ENCODE measurements around the gene C19orf81. TPM values are rescaled to one million over a fixed set of nuclear protein-coding genes. Genes with fewer than 3 reads are reported as not detected.

The C19orf81 gene
- total and polyA plus RNA-seq, 7 donors: not detected

DNA sequence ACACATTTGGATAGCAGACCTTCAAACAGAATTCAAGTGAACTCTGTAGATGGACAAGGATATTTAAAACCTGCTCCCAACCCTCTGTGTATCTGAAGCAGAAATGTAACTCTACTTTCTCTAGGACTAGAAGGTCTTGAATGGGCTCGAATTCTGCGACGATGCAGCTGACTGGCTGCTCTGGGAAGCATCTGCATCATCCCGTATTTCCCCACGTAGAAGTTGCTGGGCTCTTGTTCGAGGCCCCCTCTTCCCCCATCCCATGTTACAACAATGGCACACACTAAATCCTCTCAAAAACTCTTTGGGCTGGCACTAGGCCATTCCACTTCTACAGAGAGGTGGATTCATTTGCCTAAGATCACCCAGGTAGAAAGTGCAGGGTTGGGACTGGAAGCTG, 15.0 kb downstream of the C19orf81 start:
- H3K4me1 ChIP-seq: peaks cover 0 to 28% (median 9%) of the 10 kb centered on the region in 4 donors
- WGBS, 2 donors: 83 to 89% methylated on average over 6 of the region's 6 CpGs
- intact Hi-C loops (cut with DNase I): no loop called here

DNA sequence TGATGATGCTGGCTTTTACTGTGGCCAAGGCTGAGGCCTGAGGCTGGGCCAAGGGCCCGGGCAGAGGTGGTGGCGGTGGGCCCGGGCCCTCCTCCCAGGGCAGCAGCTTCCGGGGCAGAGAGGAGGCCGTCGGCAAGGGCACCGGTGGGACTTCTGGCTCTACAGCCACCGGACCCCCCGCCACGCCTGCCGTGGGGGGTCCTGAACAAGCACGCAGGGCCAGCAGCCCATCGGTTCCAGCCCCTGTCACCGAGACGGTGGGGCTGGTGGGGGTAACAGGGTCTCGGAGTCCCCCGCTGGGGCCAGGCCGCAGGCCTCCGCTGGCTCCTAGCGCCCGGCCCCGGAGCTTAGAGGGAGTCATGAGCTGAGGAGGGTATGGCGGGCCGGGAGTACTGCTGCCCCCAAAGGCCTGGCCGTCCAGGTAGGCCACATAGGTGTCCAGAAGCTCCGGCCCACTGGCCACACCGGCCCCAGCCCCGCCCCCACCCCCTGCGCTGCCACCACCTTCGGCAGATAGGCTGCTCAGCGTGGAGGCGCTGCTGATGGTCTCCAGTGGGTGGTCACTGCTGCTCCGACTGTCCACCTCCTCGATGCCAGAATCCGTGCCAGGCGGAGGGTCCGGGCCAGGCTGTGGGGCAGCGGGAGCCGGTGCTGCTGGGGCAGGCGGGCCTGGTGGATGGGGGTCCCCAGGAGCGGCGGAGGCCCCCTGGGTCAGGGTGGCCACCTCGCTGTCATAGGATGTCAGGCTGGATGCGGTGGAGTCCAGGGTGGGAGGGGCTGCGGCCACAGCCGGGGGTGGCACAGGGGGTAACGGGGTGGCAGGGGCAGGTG, 17.3 kb downstream of the C19orf81 start:
- Histone ChIP-seq H3K27me3 (peaks cover 39 to 92% (median 56%) of the 10 kb centered on the region in 3 donors), H3K36me3 (no peaks in the 10 kb centered on the region), H3K4me1 (peaks cover 0 to 24% (median 8%) of the 10 kb centered on the region in 4 donors), H3K9me3 (no peaks in the 10 kb centered on the region), H3K27ac (no peak overlapping the region), H3K4me3 (no peak overlapping the region)
- WGBS, 2 donors: 23 to 34% methylated on average over 47 of the region's 47 CpGs
- no peak for DNase-seq
- intact Hi-C loops (cut with DNase I): loop anchor here (5.0 kb wide), 1 partner anchor 116 kb away; no protein-coding TSS in a partner anchor
- no peak for TF ChIP-seq CTCF (IDR thresholded peaks at IDR 0.05)
- no peak for TF ChIP-seq POLR2AphosphoS5 (IDR thresholded peaks at IDR 0.05)
- no peak for TF ChIP-seq POLR2A (IDR thresholded peaks at IDR 0.05)
- no peak for TF ChIP-seq EP300 (IDR thresholded peaks at IDR 0.05)

More for the DNA sequence above, 15.0 kb downstream of the C19orf81 start:
- no peak for DNase-seq
- no peaks in the 10 kb centered on the region for H3K9me3 ChIP-seq
- H3K4me3 ChIP-seq: no peak overlapping the region
- no peaks in the 10 kb centered on the region for H3K36me3 ChIP-seq
- TF ChIP-seq POLR2AphosphoS5 (IDR thresholded peaks at IDR 0.05) (no peak), POLR2A (IDR thresholded peaks at IDR 0.05) (no peak), EP300 (IDR thresholded peaks at IDR 0.05) (no peak), CTCF (IDR thresholded peaks at IDR 0.05) (no peak)
- peaks cover 42 to 94% (median 68%) of the 10 kb centered on the region in 3 donors for H3K27me3 ChIP-seq
- H3K27ac ChIP-seq: no peak overlapping the region

DNA sequence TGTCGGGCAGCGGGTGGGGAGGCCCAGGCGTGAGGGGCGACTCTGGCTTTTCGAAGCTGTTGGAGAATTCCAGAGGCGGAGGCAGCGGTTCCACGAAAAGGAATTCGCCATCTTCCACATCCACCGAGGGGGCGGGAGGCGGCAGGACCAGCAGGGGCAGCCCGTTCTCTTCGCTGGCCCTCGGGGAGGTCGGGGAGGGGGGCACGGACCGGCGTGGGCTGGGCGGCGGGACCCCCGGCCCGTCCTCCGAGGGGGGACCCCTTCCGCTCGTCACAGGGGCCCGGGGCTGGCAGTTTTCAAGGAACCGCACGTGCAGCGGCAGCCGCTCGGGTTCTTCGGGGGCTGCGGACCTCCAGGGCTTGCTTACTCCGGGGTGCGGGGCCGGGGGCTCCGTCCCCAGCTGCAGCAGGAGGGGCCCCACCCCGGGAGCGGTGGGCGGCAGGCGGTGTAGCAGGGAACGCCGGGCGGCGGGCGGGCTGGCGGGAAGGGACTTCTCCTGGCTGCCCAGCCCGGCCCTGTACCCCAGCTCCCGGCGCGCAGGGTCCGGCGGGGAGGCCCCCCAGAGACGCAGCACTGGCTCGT, 18.0 kb downstream of the C19orf81 start:
- peaks cover 39 to 92% (median 49%) of the 10 kb centered on the region in 3 donors for H3K27me3 ChIP-seq
- H3K27ac ChIP-seq: no peak overlapping the region
- peaks cover 0 to 24% (median 8%) of the 10 kb centered on the region in 4 donors for H3K4me1 ChIP-seq
- no peaks in the 10 kb centered on the region for H3K36me3 ChIP-seq
- 7 to 14% methylated on average over 56 of the region's 56 CpGs for WGBS, 2 donors
- TF ChIP-seq POLR2AphosphoS5 (IDR thresholded peaks at IDR 0.05): no peak
- TF ChIP-seq EP300 (IDR thresholded peaks at IDR 0.05): no peak
- TF ChIP-seq POLR2A (IDR thresholded peaks at IDR 0.05): no peak
- no peak for TF ChIP-seq CTCF (IDR thresholded peaks at IDR 0.05)
- no peak for DNase-seq
- H3K9me3 ChIP-seq: no peaks in the 10 kb centered on the region
- H3K4me3 ChIP-seq: no peak overlapping the region
- intact Hi-C loops (cut with DNase I): loop anchor here (5.0 kb wide), 1 partner anchor 115 kb away; no protein-coding TSS in a partner anchor

DNA sequence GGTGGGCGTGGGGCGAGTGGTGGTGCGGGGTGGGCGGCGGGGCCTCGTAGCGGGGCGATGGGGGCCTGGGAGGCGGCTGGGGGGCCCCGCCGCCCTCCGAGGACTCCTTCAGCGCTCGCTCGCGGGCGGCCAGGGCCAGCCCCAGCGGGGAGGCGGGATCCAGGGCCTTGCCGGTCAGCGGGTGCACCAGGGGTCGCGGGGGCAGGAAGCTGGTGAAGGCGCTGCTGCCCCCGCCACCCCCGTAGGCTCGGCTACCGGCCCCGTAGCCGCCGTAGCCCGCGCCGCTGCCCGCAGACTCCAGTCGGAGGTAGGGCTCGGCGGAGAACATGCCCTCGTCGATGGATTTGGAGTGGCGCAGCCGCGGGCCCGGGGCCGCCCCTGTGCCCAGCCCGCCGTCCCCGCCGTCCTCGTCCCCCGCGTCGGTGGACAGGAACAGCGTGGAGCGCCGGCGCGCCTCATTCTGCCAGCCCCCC, 18.6 kb downstream of the C19orf81 start:
- H3K27ac ChIP-seq: no peak overlapping the region
- no peaks in the 10 kb centered on the region for H3K36me3 ChIP-seq
- no peak overlapping the region for H3K4me3 ChIP-seq
- intact Hi-C loops (cut with DNase I): loop anchor here (5.0 kb wide), 1 partner anchor 115 kb away; no protein-coding TSS in a partner anchor
- H3K27me3 ChIP-seq: peaks cover 39 to 93% (median 44%) of the 10 kb centered on the region in 3 donors
- H3K4me1 ChIP-seq: peaks cover 0 to 24% (median 8%) of the 10 kb centered on the region in 4 donors
- H3K9me3 ChIP-seq: no peaks in the 10 kb centered on the region
- TF ChIP-seq EP300 (IDR thresholded peaks at IDR 0.05): no peak
- WGBS, 2 donors: 7 to 15% methylated on average over 58 of the region's 58 CpGs
- DNase-seq: no peak

GRCh38 chr19:50668416-50668815, 19.2 kb downstream of the C19orf81 start:
- DNase-seq: no peak
- 6 to 8% methylated on average over 49 of the region's 49 CpGs for WGBS, 2 donors
- Histone ChIP-seq H3K4me3 (no peak overlapping the region), H3K27me3 (peaks cover 39 to 94% (median 43%) of the 10 kb centered on the region in 3 donors), H3K36me3 (no peaks in the 10 kb centered on the region), H3K4me1 (peaks cover 0 to 24% (median 8%) of the 10 kb centered on the region in 4 donors), H3K27ac (no peak overlapping the region), H3K9me3 (no peaks in the 10 kb centered on the region)
- TF ChIP-seq CTCF (IDR thresholded peaks at IDR 0.05) (no peak), POLR2A (IDR thresholded peaks at IDR 0.05) (no peak), EP300 (IDR thresholded peaks at IDR 0.05) (no peak), POLR2AphosphoS5 (IDR thresholded peaks at IDR 0.05) (no peak)
- intact Hi-C loops (cut with DNase I): loop anchor here (5.0 kb wide), 1 partner anchor 114 kb away; no protein-coding TSS in a partner anchor

All from sigmoid colon (tissue), 7 donors.